Islet of Langerhans (tissue), 1 donor: ENCODE results near the gene SOX21.
"Not testable (repeated sequence)": the region's sequence is repeated elsewhere in the genome, so short reads cannot be mapped to it uniquely, and the experiment has no call there.

ENCODE experiments used
- FAIRE-seq: peaks from one replicate; lab custom pipeline; 2011; peaks lifted over from hg19 to GRCh38; lab: Jason Lieb, UNC

SOX21 gene

GRCh38 chr13:94712287-94712811, at the start of gene SOX21:
SOX21 (minus strand) TSS chr13:94712545; CDS start chr13:94712049, 496 bp downstream.
- no peak for FAIRE-seq

GRCh38 chr13:94761407-94761806, 49.1 kb upstream of the SOX21 start:
- FAIRE-seq: no peak

DNA sequence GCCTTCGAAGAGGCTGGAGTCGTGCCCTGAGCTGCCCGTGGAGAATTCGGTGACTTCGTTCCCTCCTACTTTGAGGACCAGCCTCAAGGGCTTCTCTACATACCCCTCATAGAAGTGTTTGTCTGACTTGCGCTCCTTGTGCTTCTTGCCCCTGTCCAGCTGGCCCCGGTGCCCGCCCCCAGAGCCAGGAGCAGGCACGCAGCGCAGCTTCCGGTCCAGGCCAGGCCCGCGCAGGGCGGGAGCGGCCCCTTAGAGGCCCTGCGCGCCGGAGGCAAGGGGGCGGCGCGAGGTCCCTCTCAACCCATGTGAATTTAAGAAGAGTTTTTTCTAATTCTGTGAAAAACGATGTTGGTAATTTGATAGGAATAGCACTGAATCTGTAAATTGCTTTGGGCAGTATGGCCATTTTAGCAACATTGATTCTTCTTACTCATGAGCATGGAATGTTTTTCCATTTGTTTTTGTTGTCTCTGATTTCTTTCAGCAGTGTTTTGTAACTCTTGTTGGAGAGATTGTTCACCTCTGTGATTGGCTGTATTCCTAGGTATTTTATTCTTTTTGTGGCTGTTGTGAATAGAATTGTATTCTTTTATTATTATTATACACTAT, 46.9 kb upstream of the SOX21 start:
- no peak for FAIRE-seq

- FAIRE-seq: no peak
Measured at GRCh38 chr13:94758436-94758960, 46.2 kb upstream of the SOX21 start.

DNA sequence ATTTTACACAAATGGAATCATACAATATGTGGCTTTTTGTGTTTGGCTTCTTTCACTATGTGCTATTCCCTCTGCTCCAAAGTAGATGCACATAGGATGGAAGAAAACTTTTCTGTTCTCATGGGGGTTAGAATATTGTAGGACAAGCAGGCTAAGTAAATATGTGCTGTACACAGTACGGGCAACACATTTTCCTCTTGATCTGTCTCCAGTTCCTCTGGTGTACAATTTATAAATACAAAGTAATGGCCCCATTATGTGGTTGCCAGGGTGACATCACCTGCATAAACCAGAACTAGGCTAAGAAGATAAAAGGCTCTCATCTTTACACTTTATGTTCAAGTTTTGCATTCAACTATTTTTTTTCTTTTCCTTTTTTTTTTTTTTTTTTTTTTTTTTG, 41.0 kb upstream of the SOX21 start:
- no peak for FAIRE-seq

DNA sequence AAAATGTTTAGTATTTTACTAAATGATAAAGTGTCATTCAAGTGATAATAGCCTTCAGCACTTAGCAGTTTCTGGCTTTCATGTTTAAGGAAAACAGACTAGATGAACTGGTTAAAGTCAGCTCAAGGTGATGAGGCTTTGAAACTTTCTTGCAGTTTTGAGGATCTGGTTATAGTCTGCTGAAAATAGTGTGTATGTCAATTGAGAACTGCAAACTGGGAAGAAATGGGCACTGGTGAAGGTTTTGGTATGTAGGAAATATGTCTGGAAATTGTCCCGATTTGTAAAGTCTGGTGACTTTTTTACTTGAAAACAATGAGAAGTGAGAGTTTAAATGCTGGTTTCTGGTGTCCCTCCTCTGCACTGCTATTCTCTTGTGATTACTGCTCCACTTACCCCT, 36.8 kb upstream of the SOX21 start:
- no peak for FAIRE-seq

GRCh38 chr13:94739235-94739634, 26.9 kb upstream of the SOX21 start:
- FAIRE-seq: no peak

GRCh38 chr13:94731028-94731427, 18.7 kb upstream of the SOX21 start:
- FAIRE-seq: no peak

DNA sequence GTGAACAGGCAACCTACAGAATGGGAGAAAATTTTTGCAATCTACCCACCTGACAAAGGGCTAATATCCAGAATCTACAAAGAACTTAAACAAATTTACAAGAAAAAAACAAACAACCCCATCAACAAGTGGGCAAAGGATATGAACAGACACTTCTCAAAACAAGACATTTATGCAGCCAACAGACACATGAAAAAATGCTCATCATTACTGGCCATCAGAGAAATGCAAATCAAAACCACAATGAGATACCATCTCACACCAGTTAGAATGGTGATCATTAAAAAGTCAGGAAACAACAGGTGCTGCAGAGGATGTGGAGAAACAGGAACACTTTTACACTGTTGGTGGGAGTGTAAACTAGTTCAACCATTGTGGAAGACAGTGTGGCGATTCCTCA, 17.6 kb upstream of the SOX21 start:
- not testable (repeated sequence) for FAIRE-seq

- FAIRE-seq: no peak
Measured at GRCh38 chr13:94726425-94726824, 14.1 kb upstream of the SOX21 start.

DNA sequence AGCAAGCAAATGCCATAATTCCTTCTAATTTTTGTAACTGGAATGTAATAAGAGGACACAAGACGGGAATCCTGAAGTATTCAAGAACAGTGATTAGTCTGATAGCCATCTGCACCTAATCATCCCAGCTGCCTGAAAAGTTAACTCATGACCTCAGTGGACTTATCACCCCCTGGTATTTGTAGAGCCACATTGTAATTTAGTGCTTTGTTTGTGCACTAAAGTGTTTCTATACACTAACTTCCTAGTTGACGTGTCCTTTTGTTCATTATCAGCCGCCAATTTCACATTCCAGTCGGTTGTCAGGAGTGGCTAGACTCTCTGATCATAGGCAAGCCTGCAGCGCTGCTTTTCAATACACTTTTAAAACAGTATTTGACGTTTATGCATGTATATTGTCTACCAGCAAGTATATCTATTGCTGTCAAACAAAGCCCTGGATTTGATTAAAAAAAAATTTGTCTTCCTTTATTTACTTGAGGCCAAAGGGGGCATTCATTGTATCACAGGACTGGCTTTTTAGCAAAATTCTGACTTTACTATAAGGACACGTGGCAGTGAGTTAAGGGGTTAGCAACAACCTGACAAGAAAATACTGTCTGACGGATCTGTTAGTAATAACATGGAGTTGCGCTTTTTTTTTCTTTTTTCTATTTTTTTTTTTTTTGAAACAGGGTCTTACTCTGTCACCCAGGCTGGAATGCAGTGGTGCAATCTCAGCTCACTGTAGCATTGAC, 10.4 kb upstream of the SOX21 start:
- no peak for FAIRE-seq

DNA sequence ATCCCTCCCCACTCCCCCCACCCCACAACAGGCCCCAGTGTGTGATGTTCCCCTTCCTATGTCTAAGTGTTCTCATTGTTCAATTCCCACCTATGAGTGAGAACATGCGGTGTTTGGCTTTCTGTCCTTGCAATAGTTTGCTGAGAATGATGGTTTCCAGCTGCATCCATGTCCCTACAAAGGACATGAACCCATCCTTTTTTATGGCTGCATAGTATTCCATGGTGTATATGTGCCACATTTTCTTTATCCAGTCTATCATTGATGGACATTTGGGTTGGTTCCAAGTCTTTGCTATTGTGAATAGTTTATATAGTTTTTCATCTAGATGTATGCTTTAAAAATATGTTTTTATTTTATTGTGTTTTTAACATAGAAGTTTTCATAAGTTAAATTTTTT, 6.4 kb upstream of the SOX21 start:
- not testable (repeated sequence) for FAIRE-seq

DNA sequence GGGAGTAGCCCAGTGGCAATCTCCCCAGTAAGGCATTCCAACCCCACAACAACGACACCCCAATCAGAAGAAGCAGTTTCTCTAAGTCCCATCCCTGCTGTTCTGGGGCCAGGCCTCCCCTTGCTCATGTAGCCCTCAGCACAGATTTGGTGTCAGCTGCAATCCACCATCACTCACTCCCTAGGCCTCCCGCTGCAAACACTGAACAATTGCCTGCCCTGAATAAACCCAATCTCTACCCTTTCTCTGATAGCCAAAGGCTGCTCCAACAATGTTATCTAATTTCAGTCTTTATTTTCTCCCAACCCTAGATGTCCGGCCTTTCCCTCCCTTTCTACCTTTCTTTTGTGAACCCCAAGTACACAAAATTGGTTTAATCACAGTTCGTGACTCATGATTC, 5.6 kb upstream of the SOX21 start:
- no peak for FAIRE-seq

GRCh38 chr13:94716016-94716415, 3.7 kb upstream of the SOX21 start:
- FAIRE-seq: no peak

DNA sequence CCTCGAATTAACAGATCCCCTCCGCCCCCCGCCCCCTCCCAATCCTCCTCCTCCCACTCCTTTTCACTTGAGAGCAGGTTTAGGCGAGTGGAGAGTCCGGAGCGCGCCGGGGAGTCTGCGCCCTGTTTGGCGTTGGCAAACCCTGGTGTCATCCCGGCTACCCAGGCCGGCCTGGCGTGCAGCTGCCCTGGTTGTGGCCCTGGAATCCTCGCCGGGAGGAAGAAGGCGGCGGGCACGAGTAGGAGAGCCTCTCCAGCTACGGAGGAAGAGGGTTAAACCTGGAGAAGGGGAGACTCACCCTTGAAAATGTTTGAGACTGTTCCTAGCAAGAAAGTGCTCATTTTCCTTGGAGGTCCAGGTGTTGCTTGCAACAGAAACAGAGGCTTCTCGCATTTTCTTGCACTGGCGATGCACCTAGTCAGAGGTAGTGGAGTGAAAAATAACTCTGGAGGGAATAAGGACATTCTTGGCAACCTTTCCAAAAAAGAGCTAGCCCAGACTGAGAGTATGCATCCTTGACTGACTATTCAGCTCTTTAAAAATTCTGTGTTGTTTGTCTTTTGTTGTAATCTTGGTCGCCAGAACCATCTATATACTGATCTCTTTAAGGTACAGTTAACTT, 1.3 kb upstream of the SOX21 start:
- no peak for FAIRE-seq

GRCh38 chr13:94712812-94713560, 641 bp upstream of the SOX21 start:
- FAIRE-seq: no peak

GRCh38 chr13:94711561-94712286, 621 bp downstream of the SOX21 start:
- FAIRE-seq: no peak

DNA sequence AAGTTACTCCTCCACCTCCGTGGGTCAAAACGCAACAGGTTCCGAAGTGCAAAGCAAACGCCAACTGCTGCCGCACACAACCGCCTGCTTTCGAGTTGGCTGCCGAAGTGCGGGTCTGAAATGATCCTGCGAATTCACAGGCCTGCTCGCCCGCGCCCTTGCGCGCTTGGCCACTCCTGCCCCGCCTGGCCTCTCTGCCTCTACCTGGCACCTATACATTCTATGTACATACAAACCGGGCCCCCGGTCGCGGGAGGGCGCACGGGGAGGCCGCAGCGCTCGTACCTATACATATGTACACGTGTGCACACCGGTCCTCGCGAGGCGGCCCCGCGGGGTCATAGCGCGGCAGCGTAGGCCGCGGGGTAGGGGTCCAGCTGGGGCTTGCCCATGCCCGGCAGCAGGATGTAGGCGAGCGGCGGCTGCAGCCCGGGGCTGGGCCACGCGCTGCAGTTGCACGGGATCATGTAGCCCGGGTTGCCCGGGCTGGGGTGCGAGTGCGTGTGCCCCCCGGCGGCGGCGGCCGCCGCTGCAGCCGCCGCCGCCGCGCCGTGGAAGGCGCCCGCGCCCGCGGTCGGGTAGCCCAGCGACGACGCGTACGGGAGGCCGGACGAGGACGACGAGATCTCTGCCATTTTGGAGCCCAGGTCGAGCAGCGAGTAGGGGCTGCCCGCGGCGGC, 1.3 kb downstream of the SOX21 start:
- FAIRE-seq: no peak

- FAIRE-seq: no peak
Measured at GRCh38 chr13:94710065-94710781, 2.1 kb downstream of the SOX21 start.
